CD4-positive, alpha-beta memory T cell (primary cell): ENCODE results near the gene ZDHHC11B. TPM values are rescaled to one million over a fixed set of nuclear protein-coding genes. Genes with fewer than 3 reads are reported as not detected.

Experiments
- CTCF ChIA-PET: fragments of 350-600 bp; sonication (Branson Sonifier 250); formaldehyde crosslinking; loops from one replicate; lab custom pipeline; 2021; ENCODE audit warnings: inconsistent platforms; ENCODE audit not compliant: partially characterized antibody; lab: Charles Lee
- POLR2A ChIA-PET: fragments of 350-600 bp; sonication (Branson Sonifier 250); formaldehyde crosslinking; loops from one replicate; lab custom pipeline; 2021; ENCODE audit not compliant: partially characterized antibody; lab: Charles Lee
- DNase-seq, 5 donors: peaks; one replicate each; pipeline versions ENCODE4 v3.0.0 to v3.0.0-alpha.2; 2020 to 2022; ENCODE audit warnings: mixed read lengths in 1 of 5
- H3K27ac ChIP-seq: one replicate; pipeline ENCODE4 v1.7.0; 2013; ENCODE audit warnings: low read depth, low read length
- H3K27me3 ChIP-seq: 2 replicates; pipeline ENCODE4 v1.7.0; 2013; ENCODE audit warnings: mild to moderate bottlenecking, low read length, moderate library complexity; ENCODE audit not compliant: insufficient read depth
- H3K36me3 ChIP-seq: 2 replicates; pipeline ENCODE4 v1.7.0; 2013; ENCODE audit warnings: mild to moderate bottlenecking, low read length, moderate library complexity; ENCODE audit not compliant: insufficient read depth
- H3K4me1 ChIP-seq: 2 replicates; pipeline ENCODE4 v1.7.0; 2013; ENCODE audit warnings: mild to moderate bottlenecking, low read length, moderate library complexity; ENCODE audit not compliant: insufficient read depth
- H3K4me3 ChIP-seq, 2 donors: one replicate each; pipeline ENCODE4 v1.7.0; 2013; ENCODE audit warnings: low read length in 2 of 2, mild to moderate bottlenecking in 1 of 2
- H3K9me3 ChIP-seq, 2 donors: one replicate each; pipeline ENCODE4 v1.7.0; 2013; ENCODE audit warnings: low read length in 2 of 2, control low read depth in 1 of 2; ENCODE audit not compliant: control insufficient read depth in 1 of 2
- H3K27ac Mint-ChIP-seq, 7 donors: one replicate each; pipeline ENCODE4 v1.8.0; 2020 to 2021; ENCODE audit warnings: mixed read lengths in 7 of 7, mild to moderate bottlenecking in 6 of 7, inconsistent platforms in 3 of 7, moderate library complexity in 3 of 7
- H3K27me3 Mint-ChIP-seq, 2 donors: one replicate each; pipeline ENCODE4 v1.8.0; 2020 to 2021; ENCODE audit warnings: mixed read lengths in 2 of 2
- H3K36me3 Mint-ChIP-seq, 2 donors: one replicate each; pipeline ENCODE4 v1.8.0; 2020 to 2021; ENCODE audit warnings: mixed read lengths in 2 of 2, inconsistent platforms in 1 of 2, mild to moderate bottlenecking in 1 of 2
- H3K4me1 Mint-ChIP-seq, 4 donors: one replicate each; pipeline ENCODE4 v1.8.0; 2020 to 2021; ENCODE audit warnings: mixed read lengths in 4 of 4, mild to moderate bottlenecking in 1 of 4
- H3K4me3 Mint-ChIP-seq, 8 donors: one replicate each; pipeline ENCODE4 v1.8.0; 2020 to 2021; ENCODE audit warnings: mixed read lengths in 8 of 8, mild to moderate bottlenecking in 7 of 8, moderate library complexity in 6 of 8, inconsistent platforms in 3 of 8
- H3K9me3 Mint-ChIP-seq, 8 donors: one replicate each; pipeline ENCODE4 v1.8.0; 2020 to 2021; ENCODE audit warnings: mixed read lengths in 8 of 8, mild to moderate bottlenecking in 5 of 8, inconsistent platforms in 3 of 8, moderate library complexity in 1 of 8
- intact Hi-C: fragments of 100-400 bp; cut with micrococcal nuclease; formaldehyde crosslinking; loops from one replicate; pipeline ENCODE4 v1.15.1; 2023
- polyA plus RNA-seq, 2 donors: library from polyadenylated mRNA; unstranded; fragments of 300-500 nt; fragmentation: Illumina TruSeq; gene quantifications; one replicate each; pipeline ENCODE4 v1.2.3, GENCODE V29; 2021
- total RNA-seq, 2 experiments: library from RNA; stranded (reverse); gene quantifications; one replicate each; pipeline ENCODE4 v1.2.3, GENCODE V29; 2021

Gene ZDHHC11B
- total and polyA plus RNA-seq, 4 experiments from 2014 or later = 0.75 to 8.1 (median 8.0) TPM; not detected in 1

DNA sequence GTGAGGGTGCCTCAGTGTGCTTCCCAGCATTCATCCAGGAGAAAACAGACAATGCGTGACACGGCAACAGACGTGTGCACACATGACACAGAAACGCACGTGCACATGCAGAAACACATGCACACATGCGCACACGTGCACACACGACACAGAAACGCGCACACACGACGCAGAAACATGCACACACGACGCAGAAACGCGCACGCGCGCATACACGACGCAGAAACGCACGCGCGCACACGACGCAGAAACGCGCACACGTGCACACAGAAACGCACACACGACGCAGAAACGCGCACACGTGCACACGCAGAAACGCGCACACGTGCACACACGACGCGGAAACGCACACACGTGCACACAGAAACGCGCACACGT lies 107.8 kb downstream of the ZDHHC11B start:
- H3K36me3 ChIP-seq = no peaks in the 10 kb centered on the region
- CTCF ChIA-PET = interaction anchor here (1.3 kb wide), 1 partner anchor 227 kb away, joined by 4 read pairs; no protein-coding TSS in a partner anchor
- H3K27ac ChIP-seq = no peak overlapping the region
- H3K4me3 Mint-ChIP-seq = no peak overlapping the region
- peaks cover 0 to 3% of the 10 kb centered on the region in 2 donors for H3K27me3 Mint-ChIP-seq
- H3K4me3 ChIP-seq = no peak overlapping the region
- H3K36me3 Mint-ChIP-seq = peaks cover 0 to 3% of the 10 kb centered on the region in 2 donors
- peaks cover 0 to 2% (median 0%) of the 10 kb centered on the region in 8 donors for H3K9me3 Mint-ChIP-seq
- POLR2A ChIA-PET = no interaction called here
- DNase-seq = no peak
- H3K4me1 ChIP-seq = peaks cover 23% of the 10 kb centered on the region
- peaks cover 6 to 22% (median 9%) of the 10 kb centered on the region in 4 donors for H3K4me1 Mint-ChIP-seq
- no peak overlapping the region for H3K27ac Mint-ChIP-seq
- intact Hi-C loops = loop anchor here (10.0 kb wide), 1 partner anchor 328 kb away; the partner anchor contains the start of gene NKD2
- no peaks in the 10 kb centered on the region for H3K27me3 ChIP-seq
- no peaks in the 10 kb centered on the region for H3K9me3 ChIP-seq

DNA sequence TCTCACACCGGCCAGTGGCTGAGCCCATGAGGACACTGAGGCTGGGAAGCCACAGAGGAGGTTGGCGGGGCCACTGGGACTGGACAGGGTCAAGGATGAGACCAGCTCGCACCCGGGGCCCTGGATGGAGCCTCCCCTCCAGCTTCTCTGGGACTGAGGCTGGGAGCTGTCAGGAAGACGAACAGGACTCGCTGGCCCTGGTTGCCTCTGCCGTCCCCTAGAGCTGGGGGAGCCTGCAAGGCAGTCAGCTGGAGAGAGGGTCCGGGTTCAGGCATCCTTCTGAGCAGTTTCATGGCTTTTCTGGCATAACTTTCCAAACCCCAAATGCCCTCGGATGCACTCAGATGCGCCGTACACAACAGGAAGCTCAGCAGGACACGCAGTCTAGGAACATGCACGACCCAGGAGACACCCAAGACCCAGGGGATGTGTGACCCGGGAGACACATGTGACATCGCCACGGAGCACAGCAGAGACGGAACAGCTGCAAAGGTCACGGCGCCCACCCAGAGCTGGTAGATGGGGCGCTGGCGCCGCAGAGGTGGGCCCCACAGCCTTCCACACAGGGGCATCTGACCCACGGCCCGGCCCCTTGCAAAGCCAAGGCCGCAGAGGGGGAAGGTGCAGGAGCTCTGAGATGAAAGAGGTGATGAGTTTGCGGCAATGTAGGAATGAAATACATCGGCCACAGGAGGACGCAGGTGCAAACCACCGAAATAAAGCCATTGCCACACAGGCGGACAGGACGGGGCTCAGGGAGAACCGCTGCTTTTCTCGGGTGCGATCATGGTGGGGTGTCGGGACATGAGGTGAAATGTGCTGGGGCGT lies 108.4 kb downstream of the ZDHHC11B start:
- intact Hi-C loops = loop anchor here (10.0 kb wide), 1 partner anchor 329 kb away; the partner anchor contains the start of gene NKD2
- ChIA-PET POLR2A (no interaction called here), CTCF (interaction anchor here (1.3 kb wide), 1 partner anchor 227 kb away, joined by 4 read pairs; no protein-coding TSS in a partner anchor)
- Mint-ChIP-seq H3K36me3 (peaks cover 0 to 3% of the 10 kb centered on the region in 2 donors), H3K4me1 (peaks cover 6 to 22% (median 9%) of the 10 kb centered on the region in 4 donors), H3K9me3 (peaks cover 0 to 2% (median 0%) of the 10 kb centered on the region in 8 donors), H3K27ac (peak overlapping the region in 3 of 7 donors; percentile 30 to 64 (median 46)), H3K27me3 (peaks cover 0 to 3% of the 10 kb centered on the region in 2 donors), H3K4me3 (no peak overlapping the region)
- H3K4me1 ChIP-seq = peaks cover 29% of the 10 kb centered on the region
- peak in 1 of 5 donors; percentile 22 for DNase-seq
- no peaks in the 10 kb centered on the region for H3K27me3 ChIP-seq
- no peaks in the 10 kb centered on the region for H3K36me3 ChIP-seq
- no peaks in the 10 kb centered on the region for H3K9me3 ChIP-seq
- no peak overlapping the region for H3K4me3 ChIP-seq
- H3K27ac ChIP-seq = no peak overlapping the region

DNA sequence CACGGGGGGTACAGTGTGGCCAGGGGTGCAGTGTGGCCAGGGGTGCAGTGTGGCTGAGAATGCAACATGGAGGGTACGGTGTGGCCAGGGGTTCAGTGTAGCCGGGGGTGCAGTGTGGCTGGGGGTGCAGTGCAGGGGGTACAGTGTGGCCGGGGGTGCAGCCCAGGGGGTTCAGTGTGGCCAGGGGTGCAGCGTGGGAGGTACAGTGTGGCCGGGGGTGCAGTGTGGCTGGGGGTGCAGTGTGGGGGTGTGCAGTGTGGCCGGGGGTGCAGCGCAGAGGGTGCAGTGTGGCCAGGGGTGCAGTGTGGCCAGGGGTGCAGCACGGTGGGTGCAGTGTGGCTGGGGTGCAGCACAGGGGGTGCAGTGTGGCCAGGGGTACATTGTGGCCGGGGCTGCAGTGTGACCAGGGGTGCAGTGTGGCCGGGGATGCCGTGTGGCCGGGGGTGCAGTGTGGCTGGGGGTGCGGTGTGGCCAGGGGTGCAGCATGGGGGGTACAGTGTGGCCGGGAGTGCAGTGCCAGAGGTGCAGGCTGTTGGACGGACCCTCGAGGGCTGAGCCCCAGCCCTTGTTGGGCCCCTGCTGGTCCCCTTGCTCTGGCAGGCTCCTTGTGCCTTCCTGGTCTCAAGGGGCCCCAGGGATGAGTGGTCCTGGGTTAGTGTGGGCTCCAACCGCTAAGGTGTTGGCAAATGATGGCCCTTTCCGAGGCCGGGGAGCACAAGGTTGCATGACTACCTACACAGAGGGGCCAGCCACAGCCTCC lies 109.2 kb downstream of the ZDHHC11B start:
- Mint-ChIP-seq H3K9me3 (peaks cover 0 to 2% (median 0%) of the 10 kb centered on the region in 8 donors), H3K36me3 (peaks cover 0 to 3% of the 10 kb centered on the region in 2 donors), H3K27me3 (peaks cover 0 to 3% of the 10 kb centered on the region in 2 donors), H3K27ac (peak overlapping the region in 2 of 7 donors; percentile 37 to 52), H3K4me1 (peaks cover 6 to 22% (median 9%) of the 10 kb centered on the region in 4 donors), H3K4me3 (no peak overlapping the region)
- CTCF ChIA-PET = no interaction called here
- peaks cover 29% of the 10 kb centered on the region for H3K4me1 ChIP-seq
- intact Hi-C loops = loop anchor here (10.0 kb wide), 1 partner anchor 330 kb away; the partner anchor contains the start of gene NKD2
- no peaks in the 10 kb centered on the region for H3K36me3 ChIP-seq
- no peak overlapping the region for H3K27ac ChIP-seq
- H3K27me3 ChIP-seq = no peaks in the 10 kb centered on the region
- POLR2A ChIA-PET = no interaction called here
- no peaks in the 10 kb centered on the region for H3K9me3 ChIP-seq
- no peak overlapping the region for H3K4me3 ChIP-seq
- DNase-seq = peak in 1 of 5 donors; percentile 24

DNA sequence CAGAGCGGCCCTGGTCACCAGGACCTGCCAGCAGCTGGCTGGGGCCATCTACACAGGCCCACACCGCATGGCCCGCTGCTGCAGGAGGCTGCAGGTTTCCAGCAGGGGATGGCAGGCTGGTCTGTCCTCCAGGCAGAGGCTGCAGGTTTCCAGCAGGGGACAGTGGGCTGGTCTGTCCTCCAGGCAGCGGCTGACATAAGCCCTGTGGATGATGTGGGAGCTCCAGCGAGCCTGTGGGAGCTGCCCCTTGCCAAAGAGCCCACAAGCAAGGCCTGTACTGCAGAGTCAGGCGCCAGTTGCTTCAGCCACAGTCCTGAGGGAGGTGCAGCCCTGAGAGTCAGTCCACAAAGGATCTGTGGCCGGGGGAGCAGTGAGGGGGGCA lies 109.9 kb downstream of the ZDHHC11B start:
- POLR2A ChIA-PET = no interaction called here
- H3K9me3 ChIP-seq = no peaks in the 10 kb centered on the region
- H3K27ac ChIP-seq = no peak overlapping the region
- no peaks in the 10 kb centered on the region for H3K27me3 ChIP-seq
- H3K4me1 Mint-ChIP-seq = peaks cover 6 to 22% (median 9%) of the 10 kb centered on the region in 4 donors
- peaks cover 29% of the 10 kb centered on the region for H3K4me1 ChIP-seq
- no peaks in the 10 kb centered on the region for H3K36me3 ChIP-seq
- H3K4me3 Mint-ChIP-seq = no peak overlapping the region
- intact Hi-C loops = loop anchor here (10.0 kb wide), 1 partner anchor 330 kb away; the partner anchor contains the start of gene NKD2
- H3K27ac Mint-ChIP-seq = peak overlapping the region in 1 of 7 donors; percentile 29
- no peak overlapping the region for H3K4me3 ChIP-seq
- CTCF ChIA-PET = no interaction called here
- peaks cover 0 to 3% of the 10 kb centered on the region in 2 donors for H3K27me3 Mint-ChIP-seq
- peaks cover 0 to 2% (median 0%) of the 10 kb centered on the region in 8 donors for H3K9me3 Mint-ChIP-seq
- no peak for DNase-seq
- H3K36me3 Mint-ChIP-seq = peaks cover 0 to 3% of the 10 kb centered on the region in 2 donors

DNA sequence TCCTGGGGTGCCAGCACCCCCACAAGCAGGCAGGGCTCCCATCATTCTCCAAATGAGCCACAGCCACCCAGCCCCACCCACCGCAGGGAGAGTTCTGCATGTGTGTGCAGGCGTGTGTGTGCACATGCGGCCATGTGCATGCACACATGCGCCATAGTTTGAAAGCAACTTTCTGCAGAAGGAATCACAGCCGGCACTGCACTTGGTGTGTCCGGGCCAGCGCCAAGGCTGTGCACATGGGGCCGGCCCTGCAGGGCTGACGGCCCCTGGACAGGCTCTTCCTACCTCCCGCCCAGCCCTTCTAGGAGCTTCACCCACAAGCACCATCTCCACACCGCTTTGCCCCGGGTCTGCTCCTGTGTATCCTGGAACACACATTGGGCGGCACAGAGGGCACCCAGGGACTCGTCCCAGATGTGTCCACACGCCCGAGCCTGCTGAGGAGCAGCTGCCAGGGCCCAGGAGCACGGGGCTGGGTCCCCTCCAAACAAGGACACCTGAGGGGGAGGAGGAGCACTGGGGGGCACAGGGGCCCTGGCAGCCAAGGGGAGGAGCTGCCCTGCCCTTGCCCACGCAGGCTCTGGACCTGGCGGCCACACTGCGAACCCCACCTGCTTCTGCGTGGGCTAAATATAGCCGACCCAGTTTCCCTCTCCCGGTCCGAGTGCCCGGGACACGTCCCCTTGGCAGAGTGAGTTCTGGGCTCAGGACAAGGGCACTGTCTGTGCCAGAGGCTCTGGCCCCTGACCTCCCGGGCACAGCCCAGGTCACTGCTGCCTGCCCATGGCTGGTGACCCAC lies 110.5 kb downstream of the ZDHHC11B start:
- Histone ChIP-seq H3K4me3 (no peak overlapping the region), H3K27ac (peak overlapping the region; percentile 59), H3K27me3 (no peaks in the 10 kb centered on the region), H3K9me3 (no peaks in the 10 kb centered on the region), H3K36me3 (no peaks in the 10 kb centered on the region), H3K4me1 (peaks cover 29% of the 10 kb centered on the region)
- Mint-ChIP-seq H3K27ac (peak overlapping the region in 6 of 7 donors; percentile 27 to 88 (median 76)), H3K9me3 (peaks cover 0 to 2% (median 0%) of the 10 kb centered on the region in 8 donors), H3K4me1 (peaks cover 6 to 22% (median 9%) of the 10 kb centered on the region in 4 donors), H3K4me3 (no peak overlapping the region), H3K27me3 (peaks cover 0 to 3% of the 10 kb centered on the region in 2 donors), H3K36me3 (peaks cover 0 to 3% of the 10 kb centered on the region in 2 donors)
- ChIA-PET POLR2A (no interaction called here), CTCF (interaction anchor here (1.4 to 2.0 kb wide), 2 partner anchors 228 to 231 kb away, joined by 3 to 13 read pairs; no protein-coding TSS in a partner anchor)
- intact Hi-C loops = loop anchor here (2.0 to 10.0 kb wide), 2 partner anchors 19 to 331 kb away; partner anchors contain the start of genes NKD2 and TPPP
- DNase-seq = peak in 1 of 5 donors; percentile 41

DNA sequence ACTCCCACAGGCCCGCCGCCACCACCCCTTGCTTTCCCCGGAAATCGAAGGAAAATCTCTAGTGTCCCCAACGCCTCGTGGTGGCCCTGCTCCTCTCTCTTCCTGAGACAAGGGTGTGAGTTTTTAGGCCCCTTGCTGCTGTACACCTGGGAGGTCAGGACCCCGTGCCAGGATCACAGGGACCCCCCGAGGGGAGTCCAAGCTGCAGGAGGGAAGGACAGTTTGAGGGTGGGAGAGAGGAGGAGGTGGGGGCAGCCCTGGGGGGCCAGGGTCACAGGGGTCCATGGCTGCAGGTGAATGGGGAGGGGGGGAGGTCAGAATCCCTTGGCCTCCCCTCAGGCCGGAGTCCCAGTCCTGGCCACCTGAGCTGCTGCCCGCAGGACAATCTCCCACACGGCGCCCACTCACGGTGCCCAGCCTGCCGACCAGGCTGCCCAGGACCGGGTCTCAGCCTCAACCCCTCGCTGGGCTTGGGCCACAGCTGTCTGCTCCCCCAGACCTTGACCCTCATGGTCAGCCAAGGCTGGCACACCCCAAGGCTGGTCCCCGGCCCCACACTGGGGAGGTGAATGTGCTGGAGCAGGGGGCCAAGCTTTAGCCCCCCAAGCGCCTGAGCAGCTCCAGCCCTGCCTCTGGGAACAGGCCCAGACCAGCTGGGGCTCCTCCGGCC lies 111.2 kb downstream of the ZDHHC11B start:
- intact Hi-C loops = loop anchor here (2.0 to 10.0 kb wide), 2 partner anchors 20 to 332 kb away; partner anchors contain the start of genes NKD2 and TPPP
- Mint-ChIP-seq H3K27me3 (peaks cover 0 to 3% of the 10 kb centered on the region in 2 donors), H3K4me1 (peaks cover 6 to 22% (median 9%) of the 10 kb centered on the region in 4 donors), H3K27ac (peak overlapping the region; percentile 98 to 100 (median 99)), H3K4me3 (peak overlapping the region; percentile 78 to 92 (median 82)), H3K9me3 (peaks cover 0 to 2% (median 0%) of the 10 kb centered on the region in 8 donors), H3K36me3 (peaks cover 0 to 3% of the 10 kb centered on the region in 2 donors)
- Histone ChIP-seq H3K27ac (peak overlapping the region; percentile 59), H3K36me3 (no peaks in the 10 kb centered on the region), H3K4me1 (peaks cover 29% of the 10 kb centered on the region), H3K9me3 (no peaks in the 10 kb centered on the region), H3K4me3 (peak overlapping the region in 1 of 2 donors; percentile 4), H3K27me3 (no peaks in the 10 kb centered on the region)
- CTCF ChIA-PET = interaction anchor here (1.4 to 2.0 kb wide), 2 partner anchors 229 to 232 kb away, joined by 3 to 13 read pairs; no protein-coding TSS in a partner anchor
- POLR2A ChIA-PET = interaction anchor here (0.8 kb wide), 1 partner anchor 37 kb away, joined by 3 read pairs; no protein-coding TSS in a partner anchor
- DNase-seq = peak in 1 of 5 donors; percentile 35
